Lung (tissue), 16 donors: ENCODE results near the gene RNASEH1. TPM values are rescaled to one million over a fixed set of nuclear protein-coding genes. Genes with fewer than 3 reads are reported as not detected.

Source experiments
- ATAC-seq: fragments of 200-7000 bp; cut with Tn5 transposase; one replicate; pipeline ENCODE4 v1.9.1; 2020; ENCODE audit warnings: moderate number of reproducible peaks; ENCODE audit not compliant: insufficient read depth, low FRiP score
- DNase-seq, 3 donors: peaks; one replicate each; pipeline ENCODE4 v3.0.0-alpha.2; 2013 to 2017
- H3K27ac ChIP-seq, 2 donors: one replicate each; pipeline ENCODE4 v1.5.1; 2013; ENCODE audit warnings: mild to moderate bottlenecking in 2 of 2, moderate library complexity in 2 of 2, control low read depth in 1 of 2, inconsistent platforms in 1 of 2, low read depth in 1 of 2, low read length in 1 of 2
- H3K27me3 ChIP-seq, 3 donors: one replicate each; pipeline ENCODE4 v1.5.1; 2013; ENCODE audit warnings: low read length in 2 of 3; ENCODE audit not compliant: control insufficient read depth in 3 of 3, insufficient read depth in 3 of 3
- H3K36me3 ChIP-seq, 4 donors: one replicate each; pipeline ENCODE4 v1.5.1; 2013; ENCODE audit warnings: low read length in 4 of 4, mild to moderate bottlenecking in 1 of 4, moderate library complexity in 1 of 4; ENCODE audit not compliant: control insufficient read depth in 4 of 4, insufficient read depth in 4 of 4
- H3K4me1 ChIP-seq, 5 donors: one replicate each; pipeline ENCODE4 v1.5.1; 2013; ENCODE audit warnings: low read length in 5 of 5, mild to moderate bottlenecking in 2 of 5, moderate library complexity in 1 of 5; ENCODE audit not compliant: control insufficient read depth in 5 of 5, insufficient read depth in 5 of 5
- H3K4me3 ChIP-seq: one replicate; pipeline ENCODE4 v1.5.1; 2013; ENCODE audit warnings: mild to moderate bottlenecking, control low read depth, moderate library complexity
- H3K9ac ChIP-seq, 2 donors: one replicate each; pipeline ENCODE4 v1.5.1; 2013; ENCODE audit warnings: low read length in 2 of 2, control low read depth in 1 of 2; ENCODE audit not compliant: insufficient read depth in 1 of 2
- H3K9me3 ChIP-seq, 4 donors: one replicate each; pipeline ENCODE4 v1.5.1; 2013; ENCODE audit warnings: low read length in 3 of 4, mild to moderate bottlenecking in 1 of 4, moderate library complexity in 1 of 4; ENCODE audit not compliant: control insufficient read depth in 4 of 4, insufficient read depth in 3 of 4
- WGBS, 2 donors: extraction: QIAGEN DNeasy Blood & Tissue Kit; methylation state at CpG; one replicate each; pipeline ENCODE4 v1.1.7; 2013; 5-methylcytosine and 5-hydroxymethylcytosine counted together
- long read RNA-seq, 5 donors: transcript quantifications; one replicate each; lab custom pipeline, GENCODE V29; 2026
- polyA plus RNA-seq, 2 donors: library from polyadenylated mRNA; stranded (reverse); fragments of 200-250 nt; gene quantifications; one replicate each; pipeline ENCODE4 v1.2.1, GENCODE V29; 2013
- total RNA-seq, 2 donors: library from RNA; depleted of rRNA in 1 of 2; stranded (reverse); fragments of >200 nt in 1 of 2; gene quantifications; one replicate each; pipeline ENCODE4 v1.2.1, GENCODE V29; 2014 to 2021
- TF ChIP-seq, protein P1 (sequence below): IDR thresholded peaks from 2 replicates; pipeline ENCODE4 v1.5.1; 2012; ENCODE audit warnings: mild to moderate bottlenecking; ENCODE audit errors: control extremely low read depth, extremely low read depth
- donor health status: control.
- donor health status: control.
- donor health status: Bipolar disorder and iron deficiency.
- donor health status: healthy.
- donor health status: DM: yes; HTN: yes; CAD: no.

RNASEH1 gene, protein sequence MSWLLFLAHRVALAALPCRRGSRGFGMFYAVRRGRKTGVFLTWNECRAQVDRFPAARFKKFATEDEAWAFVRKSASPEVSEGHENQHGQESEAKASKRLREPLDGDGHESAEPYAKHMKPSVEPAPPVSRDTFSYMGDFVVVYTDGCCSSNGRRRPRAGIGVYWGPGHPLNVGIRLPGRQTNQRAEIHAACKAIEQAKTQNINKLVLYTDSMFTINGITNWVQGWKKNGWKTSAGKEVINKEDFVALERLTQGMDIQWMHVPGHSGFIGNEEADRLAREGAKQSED
- 10 to 100 TPM; 13.2 to 24.5 TPM for total RNA-seq
- polyA plus RNA-seq = 10 to 100 TPM in 1 of 2 donors, 1 to 10 TPM in 1; 9.6 to 17.3 TPM
- long read RNA-seq, donor 1, transcript RNASEH1-201 (8 exons, 1,887 nt) = major isoform, 8 of 8 reads
- long read RNA-seq, donor 1, partial matches to known transcripts = 0 of 8 reads
- long read RNA-seq, donor 1, other reads (novel, unspliced or antisense) = 0 of 8 reads
- long read RNA-seq, donor 2, partial matches to known transcripts = 2,147 of 2,164 reads
- long read RNA-seq, donor 2, other reads (novel, unspliced or antisense) = 15 of 2,164 reads
- long read RNA-seq, donor 3, partial matches to known transcripts = 0 of 2 reads
- long read RNA-seq, donor 3, other reads (novel, unspliced or antisense) = 0 of 2 reads
- long read RNA-seq, donor 4, partial matches to known transcripts = 1,183 of 2,301 reads
- long read RNA-seq, donor 4, other reads (novel, unspliced or antisense) = 1,116 of 2,301 reads
- long read RNA-seq, donor 5, transcript RNASEH1-201 (8 exons, 1,887 nt) = major isoform, 18 of 3,599 reads
- long read RNA-seq, donor 5, partial matches to known transcripts = 1,685 of 3,599 reads
- long read RNA-seq, donor 5, other reads (novel, unspliced or antisense) = 1,896 of 3,599 reads

DNA sequence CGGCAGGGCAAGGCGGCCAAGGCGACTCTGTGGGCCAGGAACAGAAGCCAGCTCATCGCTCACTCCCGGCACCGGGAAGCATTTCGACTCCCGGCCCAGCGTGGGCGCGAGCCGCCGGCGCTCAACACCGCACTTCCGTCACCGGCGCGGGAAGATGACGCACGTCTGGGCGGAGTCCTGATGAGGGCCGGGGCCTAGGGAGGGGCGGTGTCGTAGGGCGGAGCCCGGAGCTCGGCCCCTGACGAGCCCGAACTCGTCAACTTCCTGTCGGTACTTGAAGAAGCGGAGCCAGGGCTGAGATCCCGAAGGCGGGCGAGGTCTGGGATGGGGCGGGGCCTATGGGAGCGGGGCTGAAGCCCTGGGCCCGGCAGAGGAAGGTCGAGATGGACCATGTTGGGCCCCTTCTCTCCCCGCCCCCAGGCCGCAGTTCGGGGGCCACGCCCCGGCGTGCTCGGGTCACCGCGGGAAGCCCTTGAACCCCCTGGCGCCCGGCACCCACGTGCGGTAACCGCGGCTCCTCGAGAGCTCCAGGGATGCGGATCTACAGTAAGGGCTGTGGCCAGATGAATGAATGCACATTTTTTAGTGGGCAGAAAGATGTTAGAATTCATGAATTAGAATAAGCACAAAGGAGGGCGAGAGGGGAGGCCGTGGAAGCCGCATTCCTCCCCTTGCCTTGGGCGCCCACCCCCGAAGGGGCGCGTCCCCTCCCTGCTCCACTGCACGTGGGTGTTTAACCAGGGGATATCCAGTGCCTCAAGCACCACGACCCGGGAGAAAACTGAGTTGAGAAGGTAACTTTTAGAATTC is at the start of gene RNASEH1:
RNASEH1 (minus strand) TSS at position 129 of the 810 bp plus-strand sequence; CDS start at position 56, 73 bp downstream.
- H3K27me3 ChIP-seq = no peaks in the 10 kb centered on the region
- no peaks in the 10 kb centered on the region for H3K9me3 ChIP-seq
- TF ChIP-seq, protein P1, sequence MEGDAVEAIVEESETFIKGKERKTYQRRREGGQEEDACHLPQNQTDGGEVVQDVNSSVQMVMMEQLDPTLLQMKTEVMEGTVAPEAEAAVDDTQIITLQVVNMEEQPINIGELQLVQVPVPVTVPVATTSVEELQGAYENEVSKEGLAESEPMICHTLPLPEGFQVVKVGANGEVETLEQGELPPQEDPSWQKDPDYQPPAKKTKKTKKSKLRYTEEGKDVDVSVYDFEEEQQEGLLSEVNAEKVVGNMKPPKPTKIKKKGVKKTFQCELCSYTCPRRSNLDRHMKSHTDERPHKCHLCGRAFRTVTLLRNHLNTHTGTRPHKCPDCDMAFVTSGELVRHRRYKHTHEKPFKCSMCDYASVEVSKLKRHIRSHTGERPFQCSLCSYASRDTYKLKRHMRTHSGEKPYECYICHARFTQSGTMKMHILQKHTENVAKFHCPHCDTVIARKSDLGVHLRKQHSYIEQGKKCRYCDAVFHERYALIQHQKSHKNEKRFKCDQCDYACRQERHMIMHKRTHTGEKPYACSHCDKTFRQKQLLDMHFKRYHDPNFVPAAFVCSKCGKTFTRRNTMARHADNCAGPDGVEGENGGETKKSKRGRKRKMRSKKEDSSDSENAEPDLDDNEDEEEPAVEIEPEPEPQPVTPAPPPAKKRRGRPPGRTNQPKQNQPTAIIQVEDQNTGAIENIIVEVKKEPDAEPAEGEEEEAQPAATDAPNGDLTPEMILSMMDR = no peak
- 0% methylated on average over 67 of the region's 67 CpGs for WGBS, 2 donors
- ATAC-seq = peak; percentile 99
- H3K36me3 ChIP-seq = peaks cover 12 to 17% (median 13%) of the 10 kb centered on the region in 4 donors
- peak within 1 kb of the TSS; percentile 95 to 98 for H3K27ac ChIP-seq
- H3K4me1 ChIP-seq = peaks cover 0 to 16% (median 4%) of the 10 kb centered on the region in 5 donors
- H3K9ac ChIP-seq = peak within 1 kb of the TSS; percentile 92 to 96
- peak within 1 kb of the TSS; percentile 99 for H3K4me3 ChIP-seq
- DNase-seq = peak; percentile 99

DNA sequence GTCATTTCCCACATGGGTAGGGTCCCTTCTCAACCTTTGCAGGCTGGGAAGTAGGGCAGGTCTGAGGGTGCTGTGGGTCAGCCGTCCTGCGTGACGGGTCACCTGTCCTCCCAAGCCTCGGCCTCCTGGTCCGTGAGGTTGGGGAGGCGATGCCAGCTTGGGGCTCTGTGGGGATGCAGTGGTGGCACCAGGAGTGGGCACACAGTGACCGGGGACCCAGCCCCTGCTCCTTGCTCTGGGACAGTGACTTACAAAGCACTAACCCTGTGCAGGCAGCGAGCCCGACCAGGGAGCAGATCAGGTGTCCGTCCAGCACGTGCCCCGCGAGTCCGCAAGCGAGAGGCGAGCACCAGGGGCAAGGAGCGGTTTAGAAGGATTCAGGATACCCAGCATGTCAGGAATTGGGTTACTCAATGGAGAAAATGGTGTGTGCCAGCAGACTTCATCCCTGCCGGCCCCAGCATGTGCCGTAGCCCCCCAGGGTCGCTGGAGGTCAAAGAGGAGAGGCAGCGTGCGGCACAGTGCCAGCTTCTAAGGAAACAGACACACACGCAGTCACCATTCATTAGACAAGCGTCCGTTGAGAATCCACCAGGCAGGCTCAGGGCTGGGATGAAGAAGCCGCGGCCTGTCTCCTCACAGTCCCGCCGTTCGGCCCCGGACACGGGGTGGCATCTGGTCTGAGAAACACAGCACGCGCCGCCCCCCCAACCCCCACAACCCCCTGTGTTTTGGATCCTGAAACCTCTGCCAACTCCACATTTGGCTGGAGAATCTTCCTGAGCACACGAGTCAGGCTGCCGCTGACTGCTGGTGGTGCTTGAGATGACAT is 48.5 kb upstream of the RNASEH1 start:
- WGBS, 2 donors = 90% methylated on average over 37 of the region's 37 CpGs
- Histone ChIP-seq H3K27ac (peak overlapping the region in 1 of 2 donors; percentile 51), H3K4me1 (peaks cover 0 to 22% (median under 1%) of the 10 kb centered on the region in 5 donors), H3K27me3 (no peaks in the 10 kb centered on the region), H3K9ac (no peak overlapping the region), H3K36me3 (no peaks in the 10 kb centered on the region), H3K9me3 (no peaks in the 10 kb centered on the region), H3K4me3 (no peak overlapping the region)
- ATAC-seq = no peak
- DNase-seq = peak in 2 of 3 donors; percentile 65 to 78
- TF ChIP-seq, protein P1 = no peak

DNA sequence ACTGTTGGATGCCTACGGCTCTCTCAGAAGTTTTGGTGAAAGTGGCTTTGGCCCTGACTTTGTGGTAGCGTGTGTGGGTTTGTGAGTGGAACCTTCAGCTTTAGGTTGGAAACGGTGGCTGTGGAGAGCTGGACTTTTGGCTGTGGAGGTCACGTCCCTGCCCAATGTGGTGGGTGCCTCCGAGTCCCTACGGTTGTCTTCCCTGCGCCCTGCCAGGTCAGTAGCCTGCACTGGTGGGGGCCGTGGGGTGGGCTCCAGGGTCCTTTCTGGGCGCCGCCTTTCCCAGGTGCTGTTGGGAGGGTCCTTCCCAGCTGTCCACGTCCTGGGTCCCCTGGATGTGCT is 47.9 kb upstream of the RNASEH1 start:
- peaks cover 0 to 22% (median 0%) of the 10 kb centered on the region in 5 donors for H3K4me1 ChIP-seq
- TF ChIP-seq, protein P1 = no peak
- no peak for DNase-seq
- WGBS, 2 donors = 91 to 92% methylated on average over 11 of the region's 11 CpGs
- no peak for ATAC-seq
- no peaks in the 10 kb centered on the region for H3K27me3 ChIP-seq
- no peaks in the 10 kb centered on the region for H3K36me3 ChIP-seq
- no peak overlapping the region for H3K9ac ChIP-seq
- no peak overlapping the region for H3K4me3 ChIP-seq
- H3K27ac ChIP-seq = peak overlapping the region in 1 of 2 donors; percentile 51
- no peaks in the 10 kb centered on the region for H3K9me3 ChIP-seq
